Neural cell (in vitro differentiated cells): ENCODE data around the gene ADGRG1. TPM values are rescaled to one million over a fixed set of nuclear protein-coding genes. Genes with fewer than 3 reads are reported as not detected.

Experiments
- H2AFZ ChIP-seq: fragments of 200-600, 300-800 bp; sonication (generic), shearing (Covaris generic); 2 replicates; pipeline ENCODE4 v1.6.0; 2014; ENCODE audit warnings: low read depth, mild to moderate bottlenecking, antibody characterized with exemption, low read length, moderate library complexity
- H3F3A ChIP-seq: fragments of 200-600 bp; shearing (Covaris generic); 2 replicates; pipeline ENCODE4 v1.6.1; 2016; ENCODE audit warnings: mild to moderate bottlenecking, moderate library complexity, mixed read lengths, antibody characterized with exemption, low read length; ENCODE audit not compliant: insufficient read depth, poor library complexity, severe bottlenecking
- H3K27ac ChIP-seq: fragments of 200-600, 300-800 bp; sonication (generic), shearing (Covaris generic); 2 replicates; pipeline ENCODE4 v1.5.1; 2014; ENCODE audit warnings: mild to moderate bottlenecking, low read length, moderate library complexity
- H3K27me3 ChIP-seq: fragments of 300-800, 200-600 bp; sonication (generic), shearing (Covaris generic); 2 replicates; pipeline ENCODE4 v1.6.0; 2014; ENCODE audit warnings: mild to moderate bottlenecking, low read depth, low read length, moderate library complexity; ENCODE audit not compliant: insufficient read depth
- H3K36me3 ChIP-seq: fragments of 300-800, 200-600 bp; sonication (generic), shearing (Covaris generic); 2 replicates; pipeline ENCODE4 v1.5.1; 2014; ENCODE audit warnings: mild to moderate bottlenecking, antibody characterized with exemption, low read length, moderate library complexity; ENCODE audit not compliant: insufficient read depth
- H3K4me2 ChIP-seq: fragments of 300-800, 200-600 bp; sonication (generic), shearing (Covaris generic); 2 replicates; pipeline ENCODE4 v1.6.0; 2014; ENCODE audit warnings: mild to moderate bottlenecking, low read length
- H3K4me3 ChIP-seq: fragments of 300-800, 200-600 bp; sonication (generic), shearing (Covaris generic); 2 replicates; pipeline ENCODE4 v1.5.1; 2014; ENCODE audit warnings: mild to moderate bottlenecking, low read length, moderate library complexity
- H3K79me2 ChIP-seq: fragments of 200-600 bp; shearing (Covaris generic); replicated peaks from 2 replicates; pipeline ENCODE4 v1.6.0; 2014; ENCODE audit warnings: mild to moderate bottlenecking, low read length, moderate library complexity; ENCODE audit not compliant: insufficient read depth
- H3K9ac ChIP-seq: fragments of 300-800, 200-600 bp; sonication (generic), shearing (Covaris generic); 2 replicates; pipeline ENCODE4 v1.6.1; 2016; ENCODE audit warnings: mild to moderate bottlenecking, low read length, mixed read lengths
- H3K9me2 ChIP-seq: fragments of 200-600 bp; shearing (Covaris generic); 2 replicates; pipeline ENCODE4 v1.6.1; 2016; ENCODE audit warnings: mild to moderate bottlenecking, low read length, mixed read lengths; ENCODE audit not compliant: insufficient read depth
- H3K9me3 ChIP-seq: fragments of 200-600, 300-800 bp; sonication (generic), shearing (Covaris generic); 2 replicates; pipeline ENCODE4 v1.6.1; 2016; ENCODE audit warnings: mild to moderate bottlenecking, mixed run types, low read length, moderate library complexity, mixed read lengths
- H4K20me1 ChIP-seq: fragments of 200-600 bp; shearing (Covaris generic); 2 replicates; pipeline ENCODE4 v1.6.1; 2016; ENCODE audit warnings: mild to moderate bottlenecking, mixed run types; ENCODE audit not compliant: insufficient read depth
- EP300 ChIP-seq: fragments of 450-650 bp; conservative IDR thresholded peaks from 2 replicates; pipeline ENCODE4 v1.6.1; 2014; ENCODE audit warnings: antibody characterized with exemption, mild to moderate bottlenecking, moderate library complexity; ENCODE audit not compliant: poor library complexity, severe bottlenecking
- EZH2 ChIP-seq: fragments of 200-600, 300-800 bp; shearing (Covaris generic), sonication (generic); IDR thresholded peaks from 2 replicates; pipeline ENCODE4 v1.6.1; 2014; ENCODE audit warnings: antibody characterized with exemption, low read length, borderline replicate concordance, mild to moderate bottlenecking; ENCODE audit not compliant: insufficient read depth, poor library complexity, severe bottlenecking
- MXI1 ChIP-seq: fragments of 450-650 bp; conservative IDR thresholded peaks from 2 replicates; pipeline ENCODE4 v1.6.1; 2014; ENCODE audit warnings: antibody characterized with exemption, mild to moderate bottlenecking; ENCODE audit not compliant: poor library complexity, severe bottlenecking
- POLR2AphosphoS5 ChIP-seq: IDR thresholded peaks from 2 replicates; pipeline ENCODE4 v1.6.1; 2012
- RAD21 ChIP-seq: fragments of 450-650 bp; conservative IDR thresholded peaks from 2 replicates; pipeline ENCODE4 v1.6.1; 2014; ENCODE audit warnings: antibody characterized with exemption, mild to moderate bottlenecking, moderate library complexity
- SMC3 ChIP-seq: fragments of 450-650 bp; conservative IDR thresholded peaks from 2 replicates; pipeline ENCODE4 v1.6.1; 2014; ENCODE audit warnings: antibody characterized with exemption, mild to moderate bottlenecking, moderate library complexity; ENCODE audit not compliant: poor library complexity
- TAF1 ChIP-seq: IDR thresholded peaks from 2 replicates; pipeline ENCODE4 v1.6.1; 2012; ENCODE audit warnings: low read depth
- polyA plus RNA-seq: library from polyadenylated mRNA; depleted of rRNA; stranded (reverse); fragments of >200 nt; gene quantifications from 2 replicates; pipeline ENCODE4 v1.2.3, GENCODE V29; 2014
- TF ChIP-seq, protein P1 (sequence below): IDR thresholded peaks from 2 replicates; pipeline ENCODE4 v1.6.1; 2012; ENCODE audit warnings: borderline replicate concordance
- TF ChIP-seq, protein P2 (sequence below): fragments of 450-650 bp; IDR thresholded peaks from 2 replicates; pipeline ENCODE4 v1.5.1; 2014; ENCODE audit warnings: antibody characterized with exemption, mild to moderate bottlenecking, moderate library complexity; ENCODE audit not compliant: poor library complexity, severe bottlenecking

The ADGRG1 gene
- polyA plus RNA-seq, 1 donor from 2014 or later, result 86.8 TPM

DNA sequence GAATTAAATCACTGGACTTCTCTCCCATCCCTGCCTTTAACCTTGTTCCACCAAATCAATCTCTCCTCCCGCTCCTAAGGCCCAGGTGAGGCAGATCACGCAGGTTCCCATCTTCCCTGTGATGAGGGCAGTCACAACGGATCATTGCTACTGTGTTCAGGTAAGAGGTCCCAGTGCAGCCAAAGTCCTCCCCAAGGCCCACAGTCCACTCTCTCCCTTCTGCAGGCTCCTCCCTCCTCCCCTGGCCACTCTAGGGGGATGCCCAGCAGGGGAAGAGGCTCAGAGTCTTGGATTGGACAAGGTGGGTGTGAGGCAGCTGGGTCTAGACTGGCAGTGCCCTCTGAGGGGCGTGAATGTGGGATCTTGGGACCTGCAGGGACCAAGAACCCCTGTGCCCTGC is 37.1 kb downstream of the ADGRG1 start:
- no peak overlapping the region for H3K27ac ChIP-seq
- no peak overlapping the region for H3K9ac ChIP-seq
- no peaks in the 10 kb centered on the region for H3K27me3 ChIP-seq
- TF ChIP-seq SMC3, result no peak
- TF ChIP-seq, protein P1, sequence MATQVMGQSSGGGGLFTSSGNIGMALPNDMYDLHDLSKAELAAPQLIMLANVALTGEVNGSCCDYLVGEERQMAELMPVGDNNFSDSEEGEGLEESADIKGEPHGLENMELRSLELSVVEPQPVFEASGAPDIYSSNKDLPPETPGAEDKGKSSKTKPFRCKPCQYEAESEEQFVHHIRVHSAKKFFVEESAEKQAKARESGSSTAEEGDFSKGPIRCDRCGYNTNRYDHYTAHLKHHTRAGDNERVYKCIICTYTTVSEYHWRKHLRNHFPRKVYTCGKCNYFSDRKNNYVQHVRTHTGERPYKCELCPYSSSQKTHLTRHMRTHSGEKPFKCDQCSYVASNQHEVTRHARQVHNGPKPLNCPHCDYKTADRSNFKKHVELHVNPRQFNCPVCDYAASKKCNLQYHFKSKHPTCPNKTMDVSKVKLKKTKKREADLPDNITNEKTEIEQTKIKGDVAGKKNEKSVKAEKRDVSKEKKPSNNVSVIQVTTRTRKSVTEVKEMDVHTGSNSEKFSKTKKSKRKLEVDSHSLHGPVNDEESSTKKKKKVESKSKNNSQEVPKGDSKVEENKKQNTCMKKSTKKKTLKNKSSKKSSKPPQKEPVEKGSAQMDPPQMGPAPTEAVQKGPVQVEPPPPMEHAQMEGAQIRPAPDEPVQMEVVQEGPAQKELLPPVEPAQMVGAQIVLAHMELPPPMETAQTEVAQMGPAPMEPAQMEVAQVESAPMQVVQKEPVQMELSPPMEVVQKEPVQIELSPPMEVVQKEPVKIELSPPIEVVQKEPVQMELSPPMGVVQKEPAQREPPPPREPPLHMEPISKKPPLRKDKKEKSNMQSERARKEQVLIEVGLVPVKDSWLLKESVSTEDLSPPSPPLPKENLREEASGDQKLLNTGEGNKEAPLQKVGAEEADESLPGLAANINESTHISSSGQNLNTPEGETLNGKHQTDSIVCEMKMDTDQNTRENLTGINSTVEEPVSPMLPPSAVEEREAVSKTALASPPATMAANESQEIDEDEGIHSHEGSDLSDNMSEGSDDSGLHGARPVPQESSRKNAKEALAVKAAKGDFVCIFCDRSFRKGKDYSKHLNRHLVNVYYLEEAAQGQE, result no peak
- TF ChIP-seq POLR2AphosphoS5, result no peak
- no peak for TF ChIP-seq EP300
- no peak for TF ChIP-seq EZH2
- TF ChIP-seq RAD21, result no peak
- no peak for TF ChIP-seq TAF1
- TF ChIP-seq, protein P2, sequence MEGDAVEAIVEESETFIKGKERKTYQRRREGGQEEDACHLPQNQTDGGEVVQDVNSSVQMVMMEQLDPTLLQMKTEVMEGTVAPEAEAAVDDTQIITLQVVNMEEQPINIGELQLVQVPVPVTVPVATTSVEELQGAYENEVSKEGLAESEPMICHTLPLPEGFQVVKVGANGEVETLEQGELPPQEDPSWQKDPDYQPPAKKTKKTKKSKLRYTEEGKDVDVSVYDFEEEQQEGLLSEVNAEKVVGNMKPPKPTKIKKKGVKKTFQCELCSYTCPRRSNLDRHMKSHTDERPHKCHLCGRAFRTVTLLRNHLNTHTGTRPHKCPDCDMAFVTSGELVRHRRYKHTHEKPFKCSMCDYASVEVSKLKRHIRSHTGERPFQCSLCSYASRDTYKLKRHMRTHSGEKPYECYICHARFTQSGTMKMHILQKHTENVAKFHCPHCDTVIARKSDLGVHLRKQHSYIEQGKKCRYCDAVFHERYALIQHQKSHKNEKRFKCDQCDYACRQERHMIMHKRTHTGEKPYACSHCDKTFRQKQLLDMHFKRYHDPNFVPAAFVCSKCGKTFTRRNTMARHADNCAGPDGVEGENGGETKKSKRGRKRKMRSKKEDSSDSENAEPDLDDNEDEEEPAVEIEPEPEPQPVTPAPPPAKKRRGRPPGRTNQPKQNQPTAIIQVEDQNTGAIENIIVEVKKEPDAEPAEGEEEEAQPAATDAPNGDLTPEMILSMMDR, result no peak
- TF ChIP-seq MXI1, result no peak
- no peaks in the 10 kb centered on the region for H3K9me2 ChIP-seq
- H3F3A ChIP-seq, result no peaks in the 10 kb centered on the region
- no peaks in the 10 kb centered on the region for H3K79me2 ChIP-seq
- H4K20me1 ChIP-seq, result no peaks in the 10 kb centered on the region
- H3K4me2 ChIP-seq, result no peak overlapping the region
- H3K36me3 ChIP-seq, result peaks cover 12% of the 10 kb centered on the region
- H3K9me3 ChIP-seq, result no peaks in the 10 kb centered on the region
- no peak overlapping the region for H3K4me3 ChIP-seq
- no peak overlapping the region for H2AFZ ChIP-seq

DNA sequence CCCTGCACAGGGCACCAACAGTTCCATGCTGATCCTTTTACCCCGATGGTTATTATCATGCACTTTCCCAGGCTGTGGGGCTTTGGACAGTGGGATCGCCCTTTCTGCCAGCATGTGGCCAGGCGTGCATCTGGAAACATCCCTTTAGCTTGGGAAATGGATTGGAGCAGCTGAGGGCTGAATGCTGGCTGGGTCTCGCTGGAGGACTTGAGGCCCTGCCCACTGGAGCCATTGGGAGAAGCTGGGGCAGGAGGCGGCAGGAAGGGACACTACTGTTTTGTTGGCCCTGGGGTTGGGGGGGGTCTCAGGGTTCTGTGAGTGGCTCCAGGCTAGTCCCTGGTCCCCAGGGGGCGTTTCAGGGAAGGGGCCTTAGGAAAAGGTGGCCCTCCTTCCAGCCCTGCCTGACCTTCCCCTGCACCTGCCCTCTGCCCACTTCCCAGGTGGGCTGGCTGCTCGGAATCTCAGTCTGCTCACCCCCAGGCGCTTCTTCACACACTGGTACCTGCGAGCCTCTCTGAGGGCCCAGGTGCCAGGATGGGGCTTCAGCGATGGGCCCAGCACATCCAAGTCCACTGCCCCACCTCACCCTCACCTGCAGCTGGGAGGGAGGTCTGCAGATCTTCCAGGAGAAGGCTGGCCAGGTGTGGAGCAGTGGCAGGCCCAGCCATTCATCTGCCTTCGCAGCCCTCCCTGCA is 38.1 kb downstream of the ADGRG1 start:
- H3K36me3 ChIP-seq, result peaks cover 10% of the 10 kb centered on the region
- H3K4me3 ChIP-seq, result no peak overlapping the region
- no peaks in the 10 kb centered on the region for H3K9me3 ChIP-seq
- no peak overlapping the region for H2AFZ ChIP-seq
- H4K20me1 ChIP-seq, result no peaks in the 10 kb centered on the region
- H3K27ac ChIP-seq, result no peak overlapping the region
- TF ChIP-seq, protein P2, result no peak
- TF ChIP-seq EZH2 (no peak), RAD21 (no peak), TAF1 (no peak), SMC3 (no peak), EP300 (no peak), MXI1 (no peak), POLR2AphosphoS5 (no peak)
- TF ChIP-seq, protein P1, result no peak
- H3K9me2 ChIP-seq, result no peaks in the 10 kb centered on the region
- no peak overlapping the region for H3K9ac ChIP-seq
- no peaks in the 10 kb centered on the region for H3K79me2 ChIP-seq
- H3F3A ChIP-seq, result no peaks in the 10 kb centered on the region
- no peak overlapping the region for H3K4me2 ChIP-seq
- H3K27me3 ChIP-seq, result no peaks in the 10 kb centered on the region
